A549 (cell line): Measurements from ENCODE around the gene CPA3.

Source experiments
- CHD4 ChIP-seq: fragments of 200-600 bp; sonication (generic); IDR thresholded peaks from 2 replicates; pipeline ENCODE4 v1.6.1; 2016; ENCODE audit warnings: antibody characterized with exemption, mild to moderate bottlenecking, borderline replicate concordance
- CTCF ChIP-seq: fragments of >200 bp; sonication (Bioruptor Twin); formaldehyde crosslinking; IDR thresholded peaks from 3 replicates; pipeline ENCODE4 v1.5.1; 2016
- EP300 ChIP-seq, 2 experiments: fragments of >200 bp; sonication (Bioruptor Twin); formaldehyde crosslinking; IDR thresholded peaks; 2 replicates in 1 of 2; 3 replicates in 1 of 2; pipeline ENCODE4 v1.6.1; 2016 to 2017
- NFE2L2 ChIP-seq: fragments of 150-350 bp; conservative IDR thresholded peaks from 2 replicates; pipeline ENCODE4 v1.6.1; 2014; ENCODE audit warnings: low read length
- POLR2A ChIP-seq: IDR thresholded peaks from 2 replicates; pipeline ENCODE4 v1.6.1; 2012; ENCODE audit warnings: mild to moderate bottlenecking, low read length
- RAD21 ChIP-seq, 2 experiments: fragments of >200 bp in 1 of 2; sonication (Bioruptor Twin) in 1 of 2; formaldehyde crosslinking in 1 of 2; IDR thresholded peaks in 1 of 2; conservative IDR thresholded peaks in 1 of 2; 2 replicates in 1 of 2; 3 replicates in 1 of 2; pipeline ENCODE4 v1.6.1; 2012 to 2018; ENCODE audit warnings: inconsistent platforms in 1 of 2
- RCOR1 ChIP-seq: fragments of 150-350 bp; IDR thresholded peaks from 2 replicates; pipeline ENCODE4 v1.6.1; 2014; ENCODE audit warnings: antibody characterized with exemption, low read length, low read depth

DNA sequence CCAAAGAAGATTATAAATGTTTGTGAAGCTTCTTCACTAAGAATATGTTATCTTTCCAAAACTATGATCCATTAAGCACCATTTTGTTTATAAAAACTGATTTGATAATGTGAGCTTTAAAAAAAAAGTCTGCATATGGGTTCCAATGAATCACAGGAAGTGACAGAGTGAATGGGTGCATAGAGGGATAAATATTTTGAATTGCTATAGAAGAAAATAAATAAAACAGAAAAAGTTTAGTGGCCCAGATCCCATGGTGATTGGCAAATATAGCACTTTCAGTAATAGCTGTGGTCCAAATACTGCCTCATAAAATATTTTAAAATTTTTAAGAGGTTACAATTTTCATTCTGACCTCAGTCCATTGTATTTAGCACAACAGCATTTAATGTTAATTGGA, 19.2 kb downstream of the CPA3 start:
- TF ChIP-seq NFE2L2 (no peak), CHD4 (no peak), EP300 (IDR thresholded peaks at IDR 0.05) (no peak), CTCF (no peak), RCOR1 (no peak), RAD21 (conservative IDR thresholded peaks at IDR 0.05 in 1 of 2, IDR thresholded peaks at IDR 0.05 in 1 of 2) (no peak), POLR2A (no peak)
